Measurements from ENCODE around the gene OTOF.

OTOF gene

DNA sequence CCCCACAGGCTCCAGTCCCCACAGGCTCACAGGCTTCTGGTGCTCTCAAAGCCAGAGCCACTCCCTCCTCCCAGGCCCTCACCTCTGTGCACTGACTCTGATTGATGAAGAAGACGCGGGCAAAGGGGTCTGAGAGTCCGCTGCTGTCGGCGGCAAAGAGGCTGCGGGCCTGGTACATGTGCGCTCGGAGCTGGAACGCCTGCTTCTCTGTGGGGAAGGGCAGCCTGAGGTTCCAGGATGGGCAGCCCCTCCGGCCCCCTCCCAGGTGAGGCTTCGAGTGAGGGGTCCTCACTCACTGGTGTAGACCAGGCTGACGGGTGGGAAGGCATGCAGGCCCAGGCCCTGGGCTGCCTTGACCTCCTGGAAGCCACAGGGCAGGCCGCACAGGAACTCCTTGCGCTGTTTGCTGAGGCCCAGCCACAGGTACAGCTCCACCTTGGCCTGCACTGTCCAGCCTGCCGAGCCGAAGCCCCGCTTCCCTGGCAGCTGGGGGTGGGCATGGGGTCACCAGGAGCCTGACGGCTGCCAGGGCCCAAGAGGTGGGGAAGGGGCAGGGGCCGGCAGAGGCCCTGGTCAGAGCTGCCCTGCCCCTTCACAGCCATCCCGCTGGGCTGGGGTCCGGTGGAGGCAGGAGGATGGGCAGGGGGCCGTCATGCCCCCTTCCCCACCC, 2.0 kb downstream of the OTOF start:
- no peak overlapping the region for H3K27ac ChIP-seq
- TF ChIP-seq, protein P1, sequence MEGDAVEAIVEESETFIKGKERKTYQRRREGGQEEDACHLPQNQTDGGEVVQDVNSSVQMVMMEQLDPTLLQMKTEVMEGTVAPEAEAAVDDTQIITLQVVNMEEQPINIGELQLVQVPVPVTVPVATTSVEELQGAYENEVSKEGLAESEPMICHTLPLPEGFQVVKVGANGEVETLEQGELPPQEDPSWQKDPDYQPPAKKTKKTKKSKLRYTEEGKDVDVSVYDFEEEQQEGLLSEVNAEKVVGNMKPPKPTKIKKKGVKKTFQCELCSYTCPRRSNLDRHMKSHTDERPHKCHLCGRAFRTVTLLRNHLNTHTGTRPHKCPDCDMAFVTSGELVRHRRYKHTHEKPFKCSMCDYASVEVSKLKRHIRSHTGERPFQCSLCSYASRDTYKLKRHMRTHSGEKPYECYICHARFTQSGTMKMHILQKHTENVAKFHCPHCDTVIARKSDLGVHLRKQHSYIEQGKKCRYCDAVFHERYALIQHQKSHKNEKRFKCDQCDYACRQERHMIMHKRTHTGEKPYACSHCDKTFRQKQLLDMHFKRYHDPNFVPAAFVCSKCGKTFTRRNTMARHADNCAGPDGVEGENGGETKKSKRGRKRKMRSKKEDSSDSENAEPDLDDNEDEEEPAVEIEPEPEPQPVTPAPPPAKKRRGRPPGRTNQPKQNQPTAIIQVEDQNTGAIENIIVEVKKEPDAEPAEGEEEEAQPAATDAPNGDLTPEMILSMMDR (conservative IDR thresholded peaks at IDR 0.05): no peak

DNA sequence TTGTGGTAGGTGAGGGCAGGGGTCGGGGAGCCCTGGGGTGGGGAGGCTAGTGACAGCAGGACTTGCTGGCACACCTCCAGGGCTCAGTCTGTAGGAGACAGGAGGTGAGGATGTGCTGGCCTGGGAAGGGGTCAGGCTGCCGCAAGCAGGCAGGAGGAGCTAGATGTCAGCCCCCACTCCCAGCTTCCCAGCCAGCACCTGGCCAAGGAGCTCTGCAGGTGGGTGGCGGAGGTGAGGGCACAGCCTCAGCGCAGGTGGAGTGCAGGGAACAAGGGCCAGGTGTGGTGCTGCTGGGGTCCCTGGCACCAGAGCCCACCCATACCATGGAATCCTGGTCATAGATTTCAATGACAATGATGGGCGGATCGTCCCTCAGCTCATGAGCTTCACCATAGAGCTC, 2.9 kb downstream of the OTOF start:
- TF ChIP-seq, protein P1 (conservative IDR thresholded peaks at IDR 0.05): no peak
- H3K27ac ChIP-seq: no peak overlapping the region

DNA sequence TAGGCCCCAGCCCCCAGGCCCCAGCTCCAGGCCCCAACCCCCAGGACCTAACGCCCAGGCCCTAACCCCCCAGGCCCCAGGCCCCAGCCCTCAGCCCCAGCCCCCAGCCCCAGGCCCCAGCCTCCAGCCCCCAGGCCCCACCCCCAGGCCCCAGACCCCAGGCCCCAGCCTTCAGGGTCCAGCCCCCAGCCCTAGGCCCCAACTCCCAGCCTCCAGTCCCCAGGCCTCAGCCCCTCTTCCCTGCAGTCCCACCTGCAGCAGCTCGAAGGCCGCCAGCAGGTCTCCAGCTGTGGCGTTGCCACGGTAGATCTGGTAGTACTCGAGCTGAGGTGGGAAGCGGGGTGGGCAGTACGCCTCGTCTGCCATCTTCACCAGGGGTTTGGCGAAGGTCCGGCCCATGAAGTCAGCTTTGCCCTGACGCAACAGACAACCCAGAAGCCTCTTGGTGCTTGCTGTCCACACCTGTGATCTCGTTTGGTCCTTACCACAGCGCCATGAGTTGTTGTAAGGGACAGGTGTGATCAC, 3.6 kb downstream of the OTOF start:
- TF ChIP-seq, protein P1 (conservative IDR thresholded peaks at IDR 0.05): no peak
- no peak overlapping the region for H3K27ac ChIP-seq

DNA sequence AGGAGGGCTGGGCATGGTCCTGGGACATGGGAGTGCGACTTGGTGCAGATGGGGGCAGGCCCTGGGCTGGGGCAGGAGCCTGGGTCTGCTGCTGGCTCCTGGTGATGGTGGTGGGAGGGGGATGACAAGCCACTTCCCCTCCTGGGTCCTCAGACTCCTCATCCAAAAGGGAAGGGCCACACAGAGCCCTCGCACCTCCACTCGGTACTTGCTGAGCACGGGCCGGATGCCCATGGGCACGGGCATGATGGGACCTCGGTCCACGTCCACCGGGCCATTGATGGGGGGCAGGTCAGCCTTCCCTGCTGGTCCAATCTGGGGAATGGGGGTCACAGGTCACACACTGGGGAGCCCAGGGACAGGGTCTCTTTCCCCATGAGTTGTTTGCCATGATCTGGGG, 4.1 kb downstream of the OTOF start:
- TF ChIP-seq, protein P1 (conservative IDR thresholded peaks at IDR 0.05): no peak
- no peak overlapping the region for H3K27ac ChIP-seq

DNA sequence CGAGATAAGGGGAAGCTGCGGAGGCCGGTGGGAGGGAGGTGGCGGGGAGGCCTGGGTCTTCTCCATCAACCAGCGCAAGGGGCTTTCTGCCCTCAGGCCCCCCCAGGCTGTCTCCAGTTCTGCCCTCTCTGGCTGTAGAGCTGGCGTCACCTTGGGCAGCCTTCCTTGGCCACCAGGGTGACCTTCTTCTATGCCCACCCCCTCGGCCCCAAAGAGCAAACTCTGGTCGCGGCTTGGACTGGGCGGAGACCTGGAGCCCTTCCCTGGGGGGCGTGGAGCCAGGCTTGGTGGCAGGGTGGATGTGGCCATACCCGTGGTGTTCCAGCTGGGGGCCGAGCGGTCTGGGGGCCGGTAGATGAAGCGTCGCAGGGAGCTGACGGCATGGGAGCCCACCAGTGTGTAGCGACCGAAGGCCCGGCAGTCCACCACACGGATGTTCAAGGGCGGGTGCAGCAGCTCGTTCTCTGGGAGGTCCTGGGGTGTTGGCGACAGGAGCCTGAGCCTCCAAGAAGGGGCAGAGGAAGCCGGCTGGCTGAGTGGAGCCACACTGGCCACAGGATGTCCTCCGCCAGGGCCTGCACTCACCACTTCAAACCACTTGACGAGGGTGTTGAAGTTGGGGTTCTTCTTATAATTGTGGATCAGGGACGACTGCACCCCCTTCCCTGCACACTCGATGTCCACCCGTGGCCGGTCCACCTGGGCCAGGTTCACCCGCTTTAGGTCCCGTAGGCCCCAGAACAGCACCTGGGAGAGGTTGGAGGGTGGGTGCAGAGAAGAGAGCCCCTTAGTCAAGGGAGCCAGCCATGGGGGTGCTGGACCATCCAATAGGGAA, 4.9 kb downstream of the OTOF start:
- TF ChIP-seq, protein P1 (conservative IDR thresholded peaks at IDR 0.05): no peak
- H3K27ac ChIP-seq: no peak overlapping the region

DNA sequence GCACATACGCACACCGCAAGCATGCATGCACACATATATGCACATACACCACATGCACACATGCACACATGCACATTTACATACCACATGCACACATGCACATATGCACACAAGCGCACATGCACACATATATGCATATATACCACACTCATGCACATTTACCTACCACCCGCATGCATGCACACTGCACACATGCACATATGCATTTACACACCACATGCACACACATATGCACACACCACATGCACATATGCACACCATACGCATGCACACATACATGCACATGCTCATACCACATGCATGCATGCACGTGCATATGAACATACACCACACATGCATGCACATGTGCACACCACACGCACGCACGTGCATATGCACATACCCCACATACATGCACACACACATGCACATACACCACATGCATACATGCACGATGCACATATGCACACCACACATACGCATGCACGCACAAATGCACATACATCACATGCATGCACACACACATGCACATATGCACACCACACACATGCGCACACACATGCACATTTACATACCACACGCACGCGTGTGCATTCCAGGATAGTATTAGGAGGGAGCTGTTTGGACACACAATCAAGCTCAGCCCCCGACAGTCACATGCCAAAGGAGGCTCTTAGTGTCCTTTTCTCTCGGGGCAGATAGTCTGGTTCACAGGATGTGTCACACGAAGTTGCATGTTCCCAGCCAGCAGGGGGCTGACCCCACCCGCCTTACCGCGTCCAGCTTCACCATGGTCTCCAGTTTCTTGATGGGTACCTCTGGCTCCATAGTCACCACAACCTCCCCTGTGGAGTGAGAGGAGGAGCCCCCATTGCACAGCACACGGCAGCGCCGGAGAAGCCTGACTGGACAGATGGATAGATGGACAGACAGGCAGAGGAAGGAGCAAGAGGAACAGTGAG, 5.9 kb downstream of the OTOF start:
- H3K27ac ChIP-seq: no peak overlapping the region
- TF ChIP-seq, protein P1 (conservative IDR thresholded peaks at IDR 0.05): peak; percentile 29; the same call in 1 of the 2 replicates
